Esophagus (tissue), 2 donors: ENCODE measurements around the gene FBN1. TPM values are rescaled to one million over a fixed set of nuclear protein-coding genes. Genes with fewer than 3 reads are reported as not detected.

Experiments
- H3K27ac ChIP-seq, 2 donors: one replicate each; pipeline ENCODE4 v1.5.1; 2013; ENCODE audit warnings: low read depth in 2 of 2, mild to moderate bottlenecking in 2 of 2, inconsistent platforms in 1 of 2, low read length in 1 of 2, moderate library complexity in 1 of 2
- H3K27me3 ChIP-seq, 2 donors: one replicate each; pipeline ENCODE4 v1.6.1; 2013; ENCODE audit warnings: low read length in 2 of 2, control low read depth in 1 of 2, mild to moderate bottlenecking in 1 of 2; ENCODE audit not compliant: insufficient read depth in 2 of 2, control insufficient read depth in 1 of 2
- H3K36me3 ChIP-seq, 2 donors: one replicate each; pipeline ENCODE4 v1.6.1; 2013; ENCODE audit warnings: low read length in 1 of 2; ENCODE audit not compliant: control insufficient read depth in 2 of 2, insufficient read depth in 2 of 2
- H3K4me1 ChIP-seq, 2 donors: one replicate each; pipeline ENCODE4 v1.6.1; 2013; ENCODE audit warnings: low read length in 1 of 2; ENCODE audit not compliant: control insufficient read depth in 2 of 2, insufficient read depth in 2 of 2
- H3K4me3 ChIP-seq, 2 donors: one replicate each; pipeline ENCODE4 v1.5.1; 2013; ENCODE audit warnings: low read length in 2 of 2, mild to moderate bottlenecking in 2 of 2, low read depth in 1 of 2, moderate library complexity in 1 of 2
- H3K9me3 ChIP-seq, 2 donors: one replicate each; pipeline ENCODE4 v1.6.1; 2013; ENCODE audit warnings: mild to moderate bottlenecking in 2 of 2, low read depth in 1 of 2, low read length in 1 of 2, moderate library complexity in 1 of 2; ENCODE audit not compliant: control insufficient read depth in 2 of 2, insufficient read depth in 1 of 2
- WGBS, 2 donors: extraction: QIAGEN DNeasy Blood & Tissue Kit; methylation state at CpG; one replicate each; pipeline ENCODE4 v1.1.7; 2013; 5-methylcytosine and 5-hydroxymethylcytosine counted together
- polyA plus RNA-seq, 2 donors: library from polyadenylated mRNA; stranded (reverse); fragments of 200-250 nt; gene quantifications; one replicate each; pipeline ENCODE4 v1.2.3, GENCODE V29; 2013
- donor health status: healthy with polysubstance abuse.
- donor health status: Bipolar disorder and iron deficiency.

FBN1 gene
- polyA plus RNA-seq, 2 donors, result 1.8 to 6.4 TPM

- WGBS, 2 donors, result 56 to 62% methylated on average over 6 of the region's 6 CpGs
- peaks cover 0 to 2% of the 10 kb centered on the region in 2 donors for H3K4me1 ChIP-seq
- H3K4me3 ChIP-seq, result no peak overlapping the region
- no peak overlapping the region for H3K27ac ChIP-seq
- no peaks in the 10 kb centered on the region for H3K27me3 ChIP-seq
- H3K9me3 ChIP-seq, result no peaks in the 10 kb centered on the region
- no peaks in the 10 kb centered on the region for H3K36me3 ChIP-seq
Measured at GRCh38 chr15:48402427-48403177, 242.9 kb downstream of the FBN1 start.

- H3K27ac ChIP-seq, result no peak overlapping the region
- no peak overlapping the region for H3K4me3 ChIP-seq
- no peaks in the 10 kb centered on the region for H3K36me3 ChIP-seq
- no peaks in the 10 kb centered on the region for H3K27me3 ChIP-seq
- no peaks in the 10 kb centered on the region for H3K9me3 ChIP-seq
- WGBS, 2 donors, result 65 to 75% methylated on average over 2 of the region's 2 CpGs
- peaks cover 4 to 5% of the 10 kb centered on the region in 2 donors for H3K4me1 ChIP-seq
Measured at GRCh38 chr15:48400086-48400485, 245.4 kb downstream of the FBN1 start.

- Histone ChIP-seq H3K4me3 (no peak overlapping the region), H3K36me3 (no peaks in the 10 kb centered on the region), H3K9me3 (no peaks in the 10 kb centered on the region), H3K27me3 (no peaks in the 10 kb centered on the region), H3K4me1 (peaks cover 6 to 17% of the 10 kb centered on the region in 2 donors), H3K27ac (no peak overlapping the region)
- WGBS, 2 donors, result 31 to 33% methylated on average over 5 of the region's 5 CpGs
Measured at GRCh38 chr15:48397841-48398240, 247.7 kb downstream of the FBN1 start.

- Histone ChIP-seq H3K4me1 (peaks cover 6 to 17% of the 10 kb centered on the region in 2 donors), H3K4me3 (no peak overlapping the region)
- WGBS, 2 donors, result 57 to 58% methylated on average over 5 of the region's 5 CpGs
Measured at GRCh38 chr15:48396020-48396419, 249.5 kb downstream of the FBN1 start.

GRCh38 chr15:48395521-48396011 is 249.9 kb downstream of the FBN1 start:
- WGBS, 2 donors, result 41 to 70% methylated on average over 5 of the region's 5 CpGs

More at GRCh38 chr15:48396020-48396419, 249.5 kb downstream of the FBN1 start:
- H3K27ac ChIP-seq, result peak overlapping the region; percentile 10 to 82
- no peaks in the 10 kb centered on the region for H3K27me3 ChIP-seq
- H3K36me3 ChIP-seq, result no peaks in the 10 kb centered on the region
- no peaks in the 10 kb centered on the region for H3K9me3 ChIP-seq

GRCh38 chr15:48394970-48395369 is 250.5 kb downstream of the FBN1 start:
- 59 to 65% methylated on average over 4 of the region's 4 CpGs for WGBS, 2 donors
- no peaks in the 10 kb centered on the region for H3K36me3 ChIP-seq
- no peaks in the 10 kb centered on the region for H3K9me3 ChIP-seq
- no peak overlapping the region for H3K4me3 ChIP-seq
- H3K4me1 ChIP-seq, result peaks cover 6 to 17% of the 10 kb centered on the region in 2 donors
- peak overlapping the region; percentile 18 to 44 for H3K27ac ChIP-seq
- H3K27me3 ChIP-seq, result no peaks in the 10 kb centered on the region

More at GRCh38 chr15:48395521-48396011, 249.9 kb downstream of the FBN1 start:
- Histone ChIP-seq H3K4me3 (no peak overlapping the region), H3K27ac (peak overlapping the region in 1 of 2 donors; percentile 82), H3K27me3 (no peaks in the 10 kb centered on the region), H3K9me3 (no peaks in the 10 kb centered on the region), H3K36me3 (no peaks in the 10 kb centered on the region), H3K4me1 (peaks cover 6 to 17% of the 10 kb centered on the region in 2 donors)

GRCh38 chr15:48393645-48394506 is 251.6 kb downstream of the FBN1 start:
- H3K4me3 ChIP-seq, result no peak overlapping the region
- no peaks in the 10 kb centered on the region for H3K9me3 ChIP-seq
- WGBS, 2 donors, result 61 to 66% methylated on average over 15 of the region's 15 CpGs
- peaks cover 6 to 17% of the 10 kb centered on the region in 2 donors for H3K4me1 ChIP-seq
- H3K36me3 ChIP-seq, result no peaks in the 10 kb centered on the region
- H3K27me3 ChIP-seq, result no peaks in the 10 kb centered on the region
- H3K27ac ChIP-seq, result peak overlapping the region; percentile 16 to 45

GRCh38 chr15:48392356-48392755 is 253.2 kb downstream of the FBN1 start:
- no peak overlapping the region for H3K4me3 ChIP-seq
- H3K4me1 ChIP-seq, result peaks cover 6 to 15% of the 10 kb centered on the region in 2 donors
- H3K27me3 ChIP-seq, result no peaks in the 10 kb centered on the region
- peak overlapping the region; percentile 80 to 87 for H3K27ac ChIP-seq
- no peaks in the 10 kb centered on the region for H3K9me3 ChIP-seq
- H3K36me3 ChIP-seq, result no peaks in the 10 kb centered on the region
- 19 to 32% methylated on average over 4 of the region's 4 CpGs for WGBS, 2 donors

GRCh38 chr15:48391950-48392349 is 253.6 kb downstream of the FBN1 start:
- Histone ChIP-seq H3K9me3 (no peaks in the 10 kb centered on the region), H3K4me1 (peaks cover 6 to 15% of the 10 kb centered on the region in 2 donors), H3K4me3 (no peak overlapping the region), H3K36me3 (no peaks in the 10 kb centered on the region), H3K27me3 (no peaks in the 10 kb centered on the region), H3K27ac (peak overlapping the region; percentile 36 to 87)
- 80 to 89% methylated on average over 2 of the region's 2 CpGs for WGBS, 2 donors
